Measurements from ENCODE around the gene CGB5. TPM values are rescaled to one million over a fixed set of nuclear protein-coding genes. Genes with fewer than 3 reads are reported as not detected.

The CGB5 gene
- total RNA-seq, 1 donor from 2014 or later: 6.5 TPM

DNA sequence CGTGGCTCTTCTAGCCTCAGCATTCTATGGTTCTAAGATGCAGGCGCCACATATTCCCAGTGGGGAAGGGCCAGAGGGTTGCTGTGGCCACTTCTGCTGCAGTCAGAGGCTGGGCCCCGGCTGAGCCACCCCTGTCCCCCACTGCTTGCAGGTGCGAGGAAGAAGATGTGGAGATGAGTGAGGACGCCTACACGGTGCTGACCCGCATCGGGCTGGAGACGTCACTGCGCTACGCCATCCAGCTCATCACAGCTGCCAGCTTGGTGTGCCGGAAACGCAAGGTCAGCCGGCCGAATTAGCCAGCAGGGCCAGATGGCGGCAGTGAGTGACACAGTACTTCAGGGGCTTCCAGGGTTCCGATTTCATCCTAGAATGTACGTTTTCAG lies 28.8 kb upstream of the CGB5 start:
- no peaks in the 10 kb centered on the region for H3K9me3 ChIP-seq (ENCODE audit: insufficient read depth, low read depth, low read length)
- no peak overlapping the region for H2AFZ ChIP-seq (ENCODE audit: low read depth, low read length)
- peaks cover 6% of the 10 kb centered on the region for H3K36me3 ChIP-seq (ENCODE audit: insufficient read depth, low read length)
- peaks cover 18% of the 10 kb centered on the region for H3K4me1 ChIP-seq (ENCODE audit: insufficient read depth, low read length)
- H3K4me2 ChIP-seq (ENCODE audit: low read length): no peak overlapping the region
- TF ChIP-seq EZH2 (IDR thresholded peaks at IDR 0.05; ENCODE audit: insufficient read depth, low read length) (no peak), CTCF (IDR thresholded peaks at IDR 0.05; ENCODE audit: insufficient read depth, low read depth, low read length) (no peak)
- H3K4me3 Mint-ChIP-seq (ENCODE audit: unreplicated experiment): no peak overlapping the region
- peaks cover 3% of the 10 kb centered on the region for H3K4me1 Mint-ChIP-seq (ENCODE audit: low read depth, unreplicated experiment)
- no peak overlapping the region for H3K27ac ChIP-seq (ENCODE audit: low read depth, low read length)
- H3K9ac ChIP-seq (ENCODE audit: low read length): no peak overlapping the region
- H3K4me3 ChIP-seq (ENCODE audit: insufficient read depth, low read depth, low read length): no peak overlapping the region
- H3K27me3 ChIP-seq (ENCODE audit: insufficient read depth, low read length): no peaks in the 10 kb centered on the region
- H3K27me3 Mint-ChIP-seq (ENCODE audit: low read depth, unreplicated experiment): peaks cover 2% of the 10 kb centered on the region
- H3K36me3 Mint-ChIP-seq (ENCODE audit: low read depth, unreplicated experiment): peaks cover 22% of the 10 kb centered on the region
- H4K20me1 ChIP-seq (ENCODE audit: insufficient read depth, low read length): peaks cover 4% of the 10 kb centered on the region
- H3K79me2 ChIP-seq (ENCODE audit: insufficient read depth, low read length): no peaks in the 10 kb centered on the region
- no peak for FAIRE-seq
- no peak for DNase-seq (ENCODE audit: low read depth)
- H3K27ac Mint-ChIP-seq (ENCODE audit: unreplicated experiment): no peak overlapping the region
- no peaks in the 10 kb centered on the region for H3K9me3 Mint-ChIP-seq (ENCODE audit: unreplicated experiment)

DNA sequence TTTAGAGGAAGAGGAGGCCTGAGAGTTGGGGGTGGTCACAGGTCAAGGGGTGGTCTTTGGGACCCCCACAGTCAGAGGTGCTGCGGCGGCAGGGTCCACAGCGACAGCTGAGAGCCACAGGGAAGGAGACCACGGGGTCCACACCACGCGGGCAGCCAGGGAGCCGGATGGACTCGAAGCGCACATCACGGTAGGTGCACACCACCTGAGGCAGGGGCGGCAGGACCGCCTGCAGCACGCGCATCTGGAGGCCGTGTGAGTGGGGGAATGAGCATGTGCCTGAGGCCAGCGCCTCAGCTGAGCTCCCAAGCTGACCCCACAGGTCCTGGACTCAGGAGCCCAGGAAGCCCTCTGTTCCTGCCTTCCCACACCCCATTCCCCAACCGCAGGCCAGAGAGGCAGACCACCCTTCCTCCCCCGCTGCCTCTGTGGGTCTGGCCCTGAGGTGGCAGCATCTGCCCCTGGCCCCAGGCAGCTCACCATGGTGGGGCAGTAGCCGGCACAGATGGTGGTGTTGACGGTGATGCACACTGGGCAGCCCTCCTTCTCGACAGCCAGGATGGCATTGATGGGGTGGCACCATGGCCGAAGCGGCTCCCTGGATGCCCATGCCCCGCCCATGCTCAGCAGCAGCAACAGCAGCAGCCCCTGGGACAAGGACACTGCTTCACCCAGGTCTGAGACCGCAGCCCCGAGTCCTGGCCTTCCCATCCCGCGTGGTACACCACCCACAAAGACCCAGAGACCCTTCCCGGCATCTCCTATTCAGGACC lies 27.4 kb upstream of the CGB5 start:
- Histone ChIP-seq H3K79me2 (ENCODE audit: insufficient read depth, low read length) (no peaks in the 10 kb centered on the region), H3K4me1 (ENCODE audit: insufficient read depth, low read length) (peaks cover 18% of the 10 kb centered on the region), H3K9ac (ENCODE audit: low read length) (no peak overlapping the region), H3K27me3 (ENCODE audit: insufficient read depth, low read length) (no peaks in the 10 kb centered on the region), H2AFZ (ENCODE audit: low read depth, low read length) (no peak overlapping the region), H3K36me3 (ENCODE audit: insufficient read depth, low read length) (peaks cover 6% of the 10 kb centered on the region), H3K4me3 (ENCODE audit: insufficient read depth, low read depth, low read length) (no peak overlapping the region), H3K4me2 (ENCODE audit: low read length) (no peak overlapping the region), H3K9me3 (ENCODE audit: insufficient read depth, low read depth, low read length) (no peaks in the 10 kb centered on the region), H4K20me1 (ENCODE audit: insufficient read depth, low read length) (peaks cover 4% of the 10 kb centered on the region), H3K27ac (ENCODE audit: low read depth, low read length) (no peak overlapping the region)
- DNase-seq (ENCODE audit: low read depth) (no peak), FAIRE-seq (no peak)
- peaks cover 7% of the 10 kb centered on the region for H3K4me1 Mint-ChIP-seq (ENCODE audit: low read depth, unreplicated experiment)
- no peak for TF ChIP-seq CTCF (IDR thresholded peaks at IDR 0.05; ENCODE audit: insufficient read depth, low read depth, low read length)
- TF ChIP-seq EZH2 (IDR thresholded peaks at IDR 0.05; ENCODE audit: insufficient read depth, low read length): no peak
- H3K27me3 Mint-ChIP-seq (ENCODE audit: low read depth, unreplicated experiment): peaks cover 2% of the 10 kb centered on the region
- no peak overlapping the region for H3K27ac Mint-ChIP-seq (ENCODE audit: unreplicated experiment)
- no peaks in the 10 kb centered on the region for H3K9me3 Mint-ChIP-seq (ENCODE audit: unreplicated experiment)
- peaks cover 19% of the 10 kb centered on the region for H3K36me3 Mint-ChIP-seq (ENCODE audit: low read depth, unreplicated experiment)
- no peak overlapping the region for H3K4me3 Mint-ChIP-seq (ENCODE audit: unreplicated experiment)

DNA sequence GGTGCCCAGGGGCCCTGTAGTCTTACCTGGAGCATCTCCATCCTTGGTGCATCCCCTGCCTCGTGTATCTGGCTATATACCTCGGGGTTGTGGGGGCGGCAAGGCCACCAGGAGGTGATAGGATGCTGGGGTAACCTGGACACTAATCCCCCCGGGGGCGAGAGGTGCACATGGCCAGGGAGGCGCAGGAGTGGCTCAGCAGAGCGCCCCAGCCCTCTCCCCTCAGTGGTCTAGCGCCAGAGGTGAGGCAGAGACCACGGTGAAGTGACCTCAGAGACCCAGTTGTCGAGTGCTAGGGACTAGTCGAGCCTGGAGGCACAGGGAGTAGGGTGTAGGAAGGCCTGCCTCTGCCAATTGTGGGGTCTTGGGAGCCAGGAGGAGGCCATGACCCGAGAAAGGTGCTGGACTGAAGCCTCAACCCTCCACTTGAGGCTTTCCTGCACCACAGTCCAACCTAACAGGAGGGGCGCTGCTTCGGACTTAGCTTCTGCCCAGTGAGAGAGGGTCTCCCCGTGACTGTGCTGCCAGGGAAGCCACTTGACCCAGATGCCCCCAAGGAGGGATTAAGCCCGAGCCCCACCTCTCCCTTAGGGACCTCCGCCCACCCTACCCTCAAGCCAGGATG lies 26.5 kb upstream of the CGB5 start, which contains the start of gene LHB:
TSS of gene LHB (minus strand) at position 51 of the 625 bp plus-strand sequence. CDS start at position 41, 10 bp downstream.
- DNase-seq (ENCODE audit: low read depth) (no peak), FAIRE-seq (no peak)
- Histone ChIP-seq H4K20me1 (ENCODE audit: insufficient read depth, low read length) (peaks cover 4% of the 10 kb centered on the region), H3K4me2 (ENCODE audit: low read length) (peak within 1 kb of the TSS; percentile 87), H3K4me1 (ENCODE audit: insufficient read depth, low read length) (peaks cover 18% of the 10 kb centered on the region), H3K27me3 (ENCODE audit: insufficient read depth, low read length) (no peaks in the 10 kb centered on the region), H3K79me2 (ENCODE audit: insufficient read depth, low read length) (no peaks in the 10 kb centered on the region), H3K27ac (ENCODE audit: low read depth, low read length) (peak within 1 kb of the TSS; percentile 33), H3K9ac (ENCODE audit: low read length) (peak within 1 kb of the TSS; percentile 77), H3K4me3 (ENCODE audit: insufficient read depth, low read depth, low read length) (peak within 1 kb of the TSS; percentile 60), H3K36me3 (ENCODE audit: insufficient read depth, low read length) (peaks cover 6% of the 10 kb centered on the region), H2AFZ (ENCODE audit: low read depth, low read length) (peak within 1 kb of the TSS; percentile 35), H3K9me3 (ENCODE audit: insufficient read depth, low read depth, low read length) (no peaks in the 10 kb centered on the region)
- Mint-ChIP-seq H3K36me3 (ENCODE audit: low read depth, unreplicated experiment) (peaks cover 17% of the 10 kb centered on the region), H3K4me1 (ENCODE audit: low read depth, unreplicated experiment) (peaks cover 12% of the 10 kb centered on the region), H3K27me3 (ENCODE audit: low read depth, unreplicated experiment) (peaks cover 2% of the 10 kb centered on the region), H3K4me3 (ENCODE audit: unreplicated experiment) (no peak within 1 kb of the TSS), H3K27ac (ENCODE audit: unreplicated experiment) (no peak within 1 kb of the TSS), H3K9me3 (ENCODE audit: unreplicated experiment) (no peaks in the 10 kb centered on the region)
- TF ChIP-seq EZH2 (IDR thresholded peaks at IDR 0.05; ENCODE audit: insufficient read depth, low read length): no peak

Measured in astrocyte (in vitro differentiated cells and primary cell).